CD4-positive, alpha-beta T cell (primary cell): ENCODE measurements around the gene NCAPD2. TPM values are rescaled to one million over a fixed set of nuclear protein-coding genes. Genes with fewer than 3 reads are reported as not detected.

Source experiments
- ATAC-seq: fragments of 200-7000 bp; cut with Tn5 transposase; one replicate; pipeline ENCODE4 v1.10.0; 2022; ENCODE audit warnings: mild to moderate bottlenecking; ENCODE audit not compliant: poor library complexity
- CTCF ChIA-PET: fragments of 350-600 bp; sonication (Branson Sonifier 250); formaldehyde crosslinking; loops from one replicate; lab custom pipeline; 2021; ENCODE audit warnings: antibody characterized with exemption, inconsistent platforms; lab: Charles Lee
- POLR2A ChIA-PET: fragments of 350-600 bp; sonication (Branson Sonifier 250); formaldehyde crosslinking; loops from one replicate; lab custom pipeline; 2021; ENCODE audit warnings: antibody characterized with exemption, inconsistent platforms; lab: Charles Lee
- DNase-seq, 14 experiments: peaks; one replicate each; pipeline ENCODE4 v3.0.0-alpha.2; 2013 to 2020; ENCODE audit warnings: mixed read lengths in 2 of 14
- H3K27ac ChIP-seq, 2 donors: one replicate each; pipeline versions ENCODE4 v1.5.1 to v1.7.0; 2013; ENCODE audit warnings: low read length in 2 of 2, low read depth in 1 of 2, mild to moderate bottlenecking in 1 of 2
- H3K27me3 ChIP-seq, 2 experiments: 1 replicate in 1 of 2; 2 replicates in 1 of 2; pipeline versions ENCODE4 v1.6.1 to v1.7.0; 2013; ENCODE audit warnings: low read length in 2 of 2, control low read depth in 1 of 2, mild to moderate bottlenecking in 1 of 2, moderate library complexity in 1 of 2; ENCODE audit not compliant: insufficient read depth in 2 of 2, control insufficient read depth in 1 of 2
- H3K36me3 ChIP-seq: one replicate; pipeline ENCODE4 v1.6.1; 2013; ENCODE audit warnings: low read length, control low read depth; ENCODE audit not compliant: insufficient read depth
- H3K4me1 ChIP-seq: one replicate; pipeline ENCODE4 v1.6.1; 2013; ENCODE audit warnings: low read length, control low read depth; ENCODE audit not compliant: insufficient read depth
- H3K4me3 ChIP-seq: one replicate; pipeline ENCODE4 v1.5.1; 2013; ENCODE audit warnings: mild to moderate bottlenecking, low read length, moderate library complexity
- H3K9me3 ChIP-seq, 2 experiments: 1 replicate in 1 of 2; 2 replicates in 1 of 2; pipeline versions ENCODE4 v1.6.1 to v1.7.0; 2013; ENCODE audit warnings: low read length in 2 of 2, mild to moderate bottlenecking in 2 of 2, control low read depth in 1 of 2, moderate library complexity in 1 of 2; ENCODE audit not compliant: control insufficient read depth in 1 of 2, insufficient read depth in 1 of 2
- H3K27ac Mint-ChIP-seq: one replicate; pipeline ENCODE4 v1.8.0; 2020; ENCODE audit warnings: mixed read lengths
- H3K27me3 Mint-ChIP-seq: one replicate; pipeline ENCODE4 v1.8.0; 2021; ENCODE audit warnings: mixed read lengths
- H3K36me3 Mint-ChIP-seq: one replicate; pipeline ENCODE4 v1.8.0; 2021; ENCODE audit warnings: low read depth, mixed read lengths
- H3K4me1 Mint-ChIP-seq: one replicate; pipeline ENCODE4 v1.8.0; 2021; ENCODE audit warnings: low read depth, mixed read lengths
- H3K4me3 Mint-ChIP-seq: one replicate; pipeline ENCODE4 v1.8.0; 2020; ENCODE audit warnings: mild to moderate bottlenecking, mixed read lengths
- H3K9me3 Mint-ChIP-seq: one replicate; pipeline ENCODE4 v1.8.0; 2020; ENCODE audit warnings: mixed read lengths
- CTCF ChIP-seq: fragments of 200-600 bp; IDR thresholded peaks from one replicate; pipeline ENCODE4 v1.8.0; 2022; ENCODE audit warnings: antibody characterized with exemption, mild to moderate bottlenecking
- intact Hi-C, 2 experiments: fragments of 100-400 bp; cut with DNase I in 1 of 2; cut with micrococcal nuclease in 1 of 2; formaldehyde crosslinking; loops; one replicate each; pipeline versions ENCODE4 v1.15.1 to v1.9.0; 2023 to 2025; cut with DNase I, micrococcal nuclease
- total RNA-seq, 174 experiments: library from RNA in 2 of 174; stranded (reverse) in 2 of 174; gene quantifications; one replicate each; pipeline ENCODE4 v1.2.3 and lab custom pipeline; 2021 to 2026

NCAPD2 gene
- total RNA-seq, 2 experiments from 2014 or later: 13.7 to 14.9 TPM

- intact Hi-C loops: no loop called here
- ATAC-seq (no peak), DNase-seq (no peak)
- Mint-ChIP-seq H3K36me3 (peaks cover 81% of the 10 kb centered on the region), H3K4me3 (no peak overlapping the region), H3K27me3 (no peaks in the 10 kb centered on the region), H3K27ac (no peak overlapping the region), H3K4me1 (no peaks in the 10 kb centered on the region), H3K9me3 (no peaks in the 10 kb centered on the region)
- peaks cover 3% of the 10 kb centered on the region for H3K4me1 ChIP-seq
- ChIA-PET CTCF (no interaction called here), POLR2A (no interaction called here)
- no peak overlapping the region for H3K27ac ChIP-seq
- no peak overlapping the region for H3K4me3 ChIP-seq
- H3K9me3 ChIP-seq: no peaks in the 10 kb centered on the region
- no peaks in the 10 kb centered on the region for H3K27me3 ChIP-seq
- no peak for TF ChIP-seq CTCF
- H3K36me3 ChIP-seq: peaks cover 88% of the 10 kb centered on the region
These were observed 81.7 kb downstream of the NCAPD2 start for GRCh38 chr12:6575648-6576047.

Other genes with a start within 250 kb of the NCAPD2 start
- gene PLEKHG6, start 183.4 kb upstream of the NCAPD2 start, total RNA-seq: not detected
- 10 to 100 TPM; 16.3 to 19.2 TPM for gene TNFRSF1A, start 152.0 kb upstream of the NCAPD2 start, total RNA-seq
- 1 to 10 TPM; 1.1 to 2.0 TPM for gene SCNN1A, start 118.5 kb upstream of the NCAPD2 start, total RNA-seq
- under 1 TPM; 0.38 to 0.67 TPM for gene LTBR, start 109.9 kb upstream of the NCAPD2 start, total RNA-seq
- 10 to 100 TPM; 42.7 to 46.1 TPM for gene CD27, start 49.1 kb upstream of the NCAPD2 start, total RNA-seq
- gene TAPBPL, start 42.1 kb upstream of the NCAPD2 start, total RNA-seq: 10 to 100 TPM; 14.7 to 15.8 TPM
- gene VAMP1, start 23.4 kb upstream of the NCAPD2 start, total RNA-seq: 10 to 100 TPM; 84.8 to 87.7 TPM
- gene MRPL51, start 840 bp upstream of the NCAPD2 start, total RNA-seq: 10 to 100 TPM; 15.1 to 16.7 TPM
- 100 to 1,000 TPM; 498 to 508 TPM for gene GAPDH, start 40.4 kb downstream of the NCAPD2 start, total RNA-seq
- 10 to 100 TPM; 21.6 to 21.9 TPM for gene IFFO1, start 61.9 kb downstream of the NCAPD2 start, total RNA-seq
- 10 to 100 TPM; 75.3 to 76.8 TPM for gene NOP2, start 74.2 kb downstream of the NCAPD2 start, total RNA-seq
- gene CHD4, start 113.3 kb downstream of the NCAPD2 start, total RNA-seq: 100 to 1,000 TPM; 288 to 292 TPM
- gene LPAR5, start 141.9 kb downstream of the NCAPD2 start, total RNA-seq: 1 to 10 TPM; 2.8 to 3.0 TPM
- under 1 TPM; 0.58 to 0.95 TPM for gene ACRBP, start 153.3 kb downstream of the NCAPD2 start, total RNA-seq
- 10 to 100 TPM; 13.8 to 17.4 TPM for gene ING4, start 169.0 kb downstream of the NCAPD2 start, total RNA-seq
- gene ZNF384, start 195.3 kb downstream of the NCAPD2 start, total RNA-seq: 10 to 100 TPM; 67.6 TPM
- gene PIANP, start 206.7 kb downstream of the NCAPD2 start, total RNA-seq: under 1 TPM; 0.87 to 0.99 TPM
- gene COPS7A, start 229.9 kb downstream of the NCAPD2 start, total RNA-seq: 1 to 10 TPM; 9.4 to 9.6 TPM